Measurements from ENCODE around the gene NOL4L. TPM values are rescaled to one million over a fixed set of nuclear protein-coding genes. Genes with fewer than 3 reads are reported as not detected.

Gene NOL4L
- total RNA-seq, 1 donor from 2014 or later: 11.9 TPM

- Mint-ChIP-seq H3K27me3 (ENCODE audit: insufficient read depth, low read depth) (peaks cover 3% of the 10 kb centered on the region), H3K4me1 (peaks cover 12% of the 10 kb centered on the region), H3K27ac (no peak overlapping the region), H3K9me3 (peaks cover 3% of the 10 kb centered on the region), H3K36me3 (no peaks in the 10 kb centered on the region), H3K4me3 (no peak overlapping the region)
- TF ChIP-seq EZH2 (IDR thresholded peaks at IDR 0.05): no peak
- TF ChIP-seq CTCF (IDR thresholded peaks at IDR 0.05): no peak
- no peak for TF ChIP-seq EZH2phosphoT487 (IDR thresholded peaks at IDR 0.05)
- Histone ChIP-seq H2AFZ (replicated peaks) (no peak overlapping the region), H3K36me3 (no peaks in the 10 kb centered on the region), H3K27ac (no peak overlapping the region), H4K20me1 (ENCODE audit: low read depth) (no peaks in the 10 kb centered on the region), H3K4me1 (no peaks in the 10 kb centered on the region), H3K79me2 (ENCODE audit: low read depth) (no peaks in the 10 kb centered on the region), H3K4me2 (no peak overlapping the region), H3F3A (ENCODE audit: low read depth) (peaks cover 3% of the 10 kb centered on the region), H3K27me3 (no peaks in the 10 kb centered on the region), H3K9ac (no peak overlapping the region), H3K4me3 (no peak overlapping the region), H3K9me3 (ENCODE audit: low read depth) (no peaks in the 10 kb centered on the region)
- no peak for DNase-seq (ENCODE audit: low spot score)
Measured at GRCh38 chr20:32490942-32491763, 94.0 kb downstream of the NOL4L start.

- Histone ChIP-seq H3K4me1 (peaks cover 5% of the 10 kb centered on the region), H3F3A (ENCODE audit: low read depth) (peaks cover 24% of the 10 kb centered on the region), H3K9me3 (ENCODE audit: low read depth) (no peaks in the 10 kb centered on the region), H3K27me3 (peaks cover 4% of the 10 kb centered on the region), H3K79me2 (ENCODE audit: low read depth) (no peaks in the 10 kb centered on the region), H3K4me3 (no peak overlapping the region), H3K27ac (no peak overlapping the region), H2AFZ (replicated peaks) (no peak overlapping the region), H3K9ac (no peak overlapping the region), H3K4me2 (no peak overlapping the region), H3K36me3 (no peaks in the 10 kb centered on the region), H4K20me1 (ENCODE audit: low read depth) (no peaks in the 10 kb centered on the region)
- peaks cover 20% of the 10 kb centered on the region for H3K4me1 Mint-ChIP-seq
- H3K4me3 Mint-ChIP-seq: no peak overlapping the region
- no peak for DNase-seq (ENCODE audit: low spot score)
- H3K36me3 Mint-ChIP-seq: no peaks in the 10 kb centered on the region
- peaks cover 6% of the 10 kb centered on the region for H3K27me3 Mint-ChIP-seq (ENCODE audit: insufficient read depth, low read depth)
- H3K27ac Mint-ChIP-seq: no peak overlapping the region
- peaks cover 3% of the 10 kb centered on the region for H3K9me3 Mint-ChIP-seq
- TF ChIP-seq EZH2phosphoT487 (IDR thresholded peaks at IDR 0.05) (no peak), EZH2 (IDR thresholded peaks at IDR 0.05) (no peak), CTCF (IDR thresholded peaks at IDR 0.05) (no peak)
Measured at GRCh38 chr20:32488066-32488838, 96.9 kb downstream of the NOL4L start.

- Histone ChIP-seq H3K27me3 (peaks cover 4% of the 10 kb centered on the region), H3K36me3 (no peaks in the 10 kb centered on the region), H4K20me1 (ENCODE audit: low read depth) (peaks cover 6% of the 10 kb centered on the region), H3K4me3 (no peak overlapping the region), H3K4me2 (no peak overlapping the region), H3K9ac (no peak overlapping the region), H3K27ac (no peak overlapping the region), H3K4me1 (peaks cover 5% of the 10 kb centered on the region), H3K9me3 (ENCODE audit: low read depth) (no peaks in the 10 kb centered on the region), H3K79me2 (ENCODE audit: low read depth) (peaks cover 6% of the 10 kb centered on the region), H3F3A (ENCODE audit: low read depth) (peaks cover 33% of the 10 kb centered on the region), H2AFZ (replicated peaks) (no peak overlapping the region)
- no peaks in the 10 kb centered on the region for H3K36me3 Mint-ChIP-seq
- peak overlapping the region; percentile 8 for H3K27ac Mint-ChIP-seq
- peaks cover 3% of the 10 kb centered on the region for H3K9me3 Mint-ChIP-seq
- H3K27me3 Mint-ChIP-seq (ENCODE audit: insufficient read depth, low read depth): peaks cover 6% of the 10 kb centered on the region
- no peak overlapping the region for H3K4me3 Mint-ChIP-seq
- TF ChIP-seq EZH2 (IDR thresholded peaks at IDR 0.05) (no peak), CTCF (IDR thresholded peaks at IDR 0.05) (no peak), EZH2phosphoT487 (IDR thresholded peaks at IDR 0.05) (no peak)
- H3K4me1 Mint-ChIP-seq: peaks cover 20% of the 10 kb centered on the region
- DNase-seq (ENCODE audit: low spot score): no peak
Measured at GRCh38 chr20:32487381-32487780, 97.8 kb downstream of the NOL4L start.

All from neural progenitor cell (in vitro differentiated cells).